Upper lobe of left lung (tissue), 4 donors: ENCODE results near the gene SEC23A.

Source experiments
- EP300 ChIP-seq, 4 donors: sonication (generic); formaldehyde crosslinking; IDR thresholded peaks; one replicate each; pipeline ENCODE4 v1.5.1; 2017; ENCODE audit warnings: antibody characterized with exemption in 4 of 4, control low read depth in 2 of 4
- POLR2A ChIP-seq, 4 donors: fragments of 450-650 bp; IDR thresholded peaks; one replicate each; pipeline ENCODE4 v1.5.1; 2016 to 2017; ENCODE audit warnings: antibody characterized with exemption in 4 of 4, mild to moderate bottlenecking in 2 of 4

- TF ChIP-seq EP300 (IDR thresholded peaks at IDR 0.05) (no peak), POLR2A (IDR thresholded peaks at IDR 0.05) (no peak)
These were observed 42.1 kb downstream of the SEC23A start for GRCh38 chr14:39060818-39061437.
